K562 (cell line): Measurements from ENCODE around the gene MPHOSPH8. TPM values are rescaled to one million over a fixed set of nuclear protein-coding genes. Genes with fewer than 3 reads are reported as not detected.
A peak's percentile ranks its signal among the peaks of the same experiment; 100 is the strongest.

Experiments used
- KDM5B ChIP-seq: fragments of 200-600 bp; sonication (generic); IDR thresholded peaks from 2 replicates; pipeline ENCODE4 v1.6.1; 2012; ENCODE audit warnings: low read depth, mild to moderate bottlenecking, moderate library complexity, low read length, control low read depth, inconsistent platforms; ENCODE audit not compliant: insufficient replicate concordance
- MCM5 ChIP-seq: fragments of 450-650 bp; IDR thresholded peaks from 2 replicates; pipeline ENCODE4 v1.6.1; 2016; ENCODE audit warnings: low read depth
- ZBTB33 ChIP-seq: sonication (generic); formaldehyde crosslinking; IDR thresholded peaks from 2 replicates; pipeline ENCODE4 v1.8.1; 2023; ENCODE audit warnings: mild to moderate bottlenecking, missing genetic modification reagents
- polyA plus RNA-seq, 8 experiments: library from polyadenylated mRNA; depleted of rRNA in 4 of 8; stranded (reverse) in 5 of 8; unstranded in 3 of 8; fragments of >200 nt; fragmentation: Nextera tagmentation in 2 of 8; fragmentation: Illumina TruSeq in 1 of 8; extraction: Ambion mirVana in 2 of 8; extraction: Trizol in 1 of 8; gene quantifications; 2 replicates each; pipeline versions ENCODE4 v1.2.1 to v1.2.3, GENCODE V29; 2011 to 2014; ENCODE audit warnings: inconsistent platforms in 1 of 8, missing spikeins in 1 of 8
- total RNA-seq, 7 experiments: library from RNA; depleted of rRNA in 6 of 7; stranded (reverse); fragments of >200 nt in 6 of 7; fragmentation: Illumina TruSeq in 2 of 7; extraction: Trizol in 2 of 7; gene quantifications; 2 replicates each; pipeline versions ENCODE4 v1.2.1 to v1.2.3, GENCODE V29; 2011 to 2021; ENCODE audit warnings: low replicate concordance in 1 of 7
- TF ChIP-seq, protein P1 (sequence below): fragments of 450-650 bp; IDR thresholded peaks from 2 replicates; pipeline ENCODE4 v1.6.1; 2017; ENCODE audit warnings: antibody characterized with exemption, mild to moderate bottlenecking
- TF ChIP-seq, protein P2 (sequence below): fragments of 450-650 bp; formaldehyde crosslinking; IDR thresholded peaks from 2 replicates; pipeline ENCODE4 v1.4.0; 2020; ENCODE audit warnings: mild to moderate bottlenecking, mixed read lengths
- TF ChIP-seq, protein P3 (sequence below): fragments of 450-650 bp; IDR thresholded peaks from 2 replicates; pipeline ENCODE4 v1.6.1; 2016; ENCODE audit warnings: mild to moderate bottlenecking, moderate library complexity

Gene MPHOSPH8
- total and polyA plus RNA-seq, 9 of the 15 experiments (the other 6 are each of a cell fraction or from before 2014, with no cell fraction given): 10.3 to 24.8 (median 16.6) TPM

GRCh38 chr13:19632915-19633478, 462 bp upstream of the MPHOSPH8 start (continued):
- TF ChIP-seq, protein P1, sequence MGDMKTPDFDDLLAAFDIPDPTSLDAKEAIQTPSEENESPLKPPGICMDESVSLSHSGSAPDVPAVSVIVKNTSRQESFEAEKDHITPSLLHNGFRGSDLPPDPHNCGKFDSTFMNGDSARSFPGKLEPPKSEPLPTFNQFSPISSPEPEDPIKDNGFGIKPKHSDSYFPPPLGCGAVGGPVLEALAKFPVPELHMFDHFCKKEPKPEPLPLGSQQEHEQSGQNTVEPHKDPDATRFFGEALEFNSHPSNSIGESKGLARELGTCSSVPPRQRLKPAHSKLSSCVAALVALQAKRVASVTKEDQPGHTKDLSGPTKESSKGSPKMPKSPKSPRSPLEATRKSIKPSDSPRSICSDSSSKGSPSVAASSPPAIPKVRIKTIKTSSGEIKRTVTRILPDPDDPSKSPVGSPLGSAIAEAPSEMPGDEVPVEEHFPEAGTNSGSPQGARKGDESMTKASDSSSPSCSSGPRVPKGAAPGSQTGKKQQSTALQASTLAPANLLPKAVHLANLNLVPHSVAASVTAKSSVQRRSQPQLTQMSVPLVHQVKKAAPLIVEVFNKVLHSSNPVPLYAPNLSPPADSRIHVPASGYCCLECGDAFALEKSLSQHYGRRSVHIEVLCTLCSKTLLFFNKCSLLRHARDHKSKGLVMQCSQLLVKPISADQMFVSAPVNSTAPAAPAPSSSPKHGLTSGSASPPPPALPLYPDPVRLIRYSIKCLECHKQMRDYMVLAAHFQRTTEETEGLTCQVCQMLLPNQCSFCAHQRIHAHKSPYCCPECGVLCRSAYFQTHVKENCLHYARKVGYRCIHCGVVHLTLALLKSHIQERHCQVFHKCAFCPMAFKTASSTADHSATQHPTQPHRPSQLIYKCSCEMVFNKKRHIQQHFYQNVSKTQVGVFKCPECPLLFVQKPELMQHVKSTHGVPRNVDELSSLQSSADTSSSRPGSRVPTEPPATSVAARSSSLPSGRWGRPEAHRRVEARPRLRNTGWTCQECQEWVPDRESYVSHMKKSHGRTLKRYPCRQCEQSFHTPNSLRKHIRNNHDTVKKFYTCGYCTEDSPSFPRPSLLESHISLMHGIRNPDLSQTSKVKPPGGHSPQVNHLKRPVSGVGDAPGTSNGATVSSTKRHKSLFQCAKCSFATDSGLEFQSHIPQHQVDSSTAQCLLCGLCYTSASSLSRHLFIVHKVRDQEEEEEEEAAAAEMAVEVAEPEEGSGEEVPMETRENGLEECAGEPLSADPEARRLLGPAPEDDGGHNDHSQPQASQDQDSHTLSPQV: 0 out of 2 replicates have a peak, but pooled peaks have one; percentile 16
- TF ChIP-seq, protein P2, sequence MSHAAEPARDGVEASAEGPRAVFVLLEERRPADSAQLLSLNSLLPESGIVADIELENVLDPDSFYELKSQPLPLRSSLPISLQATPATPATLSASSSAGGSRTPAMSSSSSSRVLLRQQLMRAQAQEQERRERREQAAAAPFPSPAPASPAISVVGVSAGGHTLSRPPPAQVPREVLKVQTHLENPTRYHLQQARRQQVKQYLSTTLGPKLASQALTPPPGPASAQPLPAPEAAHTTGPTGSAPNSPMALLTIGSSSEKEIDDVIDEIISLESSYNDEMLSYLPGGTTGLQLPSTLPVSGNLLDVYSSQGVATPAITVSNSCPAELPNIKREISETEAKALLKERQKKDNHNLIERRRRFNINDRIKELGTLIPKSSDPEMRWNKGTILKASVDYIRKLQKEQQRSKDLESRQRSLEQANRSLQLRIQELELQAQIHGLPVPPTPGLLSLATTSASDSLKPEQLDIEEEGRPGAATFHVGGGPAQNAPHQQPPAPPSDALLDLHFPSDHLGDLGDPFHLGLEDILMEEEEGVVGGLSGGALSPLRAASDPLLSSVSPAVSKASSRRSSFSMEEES: no peak
- peak; percentile 46 for TF ChIP-seq ZBTB33
- TF ChIP-seq MCM5: no peak
- TF ChIP-seq KDM5B: peak; percentile 45
- TF ChIP-seq, protein P3, sequence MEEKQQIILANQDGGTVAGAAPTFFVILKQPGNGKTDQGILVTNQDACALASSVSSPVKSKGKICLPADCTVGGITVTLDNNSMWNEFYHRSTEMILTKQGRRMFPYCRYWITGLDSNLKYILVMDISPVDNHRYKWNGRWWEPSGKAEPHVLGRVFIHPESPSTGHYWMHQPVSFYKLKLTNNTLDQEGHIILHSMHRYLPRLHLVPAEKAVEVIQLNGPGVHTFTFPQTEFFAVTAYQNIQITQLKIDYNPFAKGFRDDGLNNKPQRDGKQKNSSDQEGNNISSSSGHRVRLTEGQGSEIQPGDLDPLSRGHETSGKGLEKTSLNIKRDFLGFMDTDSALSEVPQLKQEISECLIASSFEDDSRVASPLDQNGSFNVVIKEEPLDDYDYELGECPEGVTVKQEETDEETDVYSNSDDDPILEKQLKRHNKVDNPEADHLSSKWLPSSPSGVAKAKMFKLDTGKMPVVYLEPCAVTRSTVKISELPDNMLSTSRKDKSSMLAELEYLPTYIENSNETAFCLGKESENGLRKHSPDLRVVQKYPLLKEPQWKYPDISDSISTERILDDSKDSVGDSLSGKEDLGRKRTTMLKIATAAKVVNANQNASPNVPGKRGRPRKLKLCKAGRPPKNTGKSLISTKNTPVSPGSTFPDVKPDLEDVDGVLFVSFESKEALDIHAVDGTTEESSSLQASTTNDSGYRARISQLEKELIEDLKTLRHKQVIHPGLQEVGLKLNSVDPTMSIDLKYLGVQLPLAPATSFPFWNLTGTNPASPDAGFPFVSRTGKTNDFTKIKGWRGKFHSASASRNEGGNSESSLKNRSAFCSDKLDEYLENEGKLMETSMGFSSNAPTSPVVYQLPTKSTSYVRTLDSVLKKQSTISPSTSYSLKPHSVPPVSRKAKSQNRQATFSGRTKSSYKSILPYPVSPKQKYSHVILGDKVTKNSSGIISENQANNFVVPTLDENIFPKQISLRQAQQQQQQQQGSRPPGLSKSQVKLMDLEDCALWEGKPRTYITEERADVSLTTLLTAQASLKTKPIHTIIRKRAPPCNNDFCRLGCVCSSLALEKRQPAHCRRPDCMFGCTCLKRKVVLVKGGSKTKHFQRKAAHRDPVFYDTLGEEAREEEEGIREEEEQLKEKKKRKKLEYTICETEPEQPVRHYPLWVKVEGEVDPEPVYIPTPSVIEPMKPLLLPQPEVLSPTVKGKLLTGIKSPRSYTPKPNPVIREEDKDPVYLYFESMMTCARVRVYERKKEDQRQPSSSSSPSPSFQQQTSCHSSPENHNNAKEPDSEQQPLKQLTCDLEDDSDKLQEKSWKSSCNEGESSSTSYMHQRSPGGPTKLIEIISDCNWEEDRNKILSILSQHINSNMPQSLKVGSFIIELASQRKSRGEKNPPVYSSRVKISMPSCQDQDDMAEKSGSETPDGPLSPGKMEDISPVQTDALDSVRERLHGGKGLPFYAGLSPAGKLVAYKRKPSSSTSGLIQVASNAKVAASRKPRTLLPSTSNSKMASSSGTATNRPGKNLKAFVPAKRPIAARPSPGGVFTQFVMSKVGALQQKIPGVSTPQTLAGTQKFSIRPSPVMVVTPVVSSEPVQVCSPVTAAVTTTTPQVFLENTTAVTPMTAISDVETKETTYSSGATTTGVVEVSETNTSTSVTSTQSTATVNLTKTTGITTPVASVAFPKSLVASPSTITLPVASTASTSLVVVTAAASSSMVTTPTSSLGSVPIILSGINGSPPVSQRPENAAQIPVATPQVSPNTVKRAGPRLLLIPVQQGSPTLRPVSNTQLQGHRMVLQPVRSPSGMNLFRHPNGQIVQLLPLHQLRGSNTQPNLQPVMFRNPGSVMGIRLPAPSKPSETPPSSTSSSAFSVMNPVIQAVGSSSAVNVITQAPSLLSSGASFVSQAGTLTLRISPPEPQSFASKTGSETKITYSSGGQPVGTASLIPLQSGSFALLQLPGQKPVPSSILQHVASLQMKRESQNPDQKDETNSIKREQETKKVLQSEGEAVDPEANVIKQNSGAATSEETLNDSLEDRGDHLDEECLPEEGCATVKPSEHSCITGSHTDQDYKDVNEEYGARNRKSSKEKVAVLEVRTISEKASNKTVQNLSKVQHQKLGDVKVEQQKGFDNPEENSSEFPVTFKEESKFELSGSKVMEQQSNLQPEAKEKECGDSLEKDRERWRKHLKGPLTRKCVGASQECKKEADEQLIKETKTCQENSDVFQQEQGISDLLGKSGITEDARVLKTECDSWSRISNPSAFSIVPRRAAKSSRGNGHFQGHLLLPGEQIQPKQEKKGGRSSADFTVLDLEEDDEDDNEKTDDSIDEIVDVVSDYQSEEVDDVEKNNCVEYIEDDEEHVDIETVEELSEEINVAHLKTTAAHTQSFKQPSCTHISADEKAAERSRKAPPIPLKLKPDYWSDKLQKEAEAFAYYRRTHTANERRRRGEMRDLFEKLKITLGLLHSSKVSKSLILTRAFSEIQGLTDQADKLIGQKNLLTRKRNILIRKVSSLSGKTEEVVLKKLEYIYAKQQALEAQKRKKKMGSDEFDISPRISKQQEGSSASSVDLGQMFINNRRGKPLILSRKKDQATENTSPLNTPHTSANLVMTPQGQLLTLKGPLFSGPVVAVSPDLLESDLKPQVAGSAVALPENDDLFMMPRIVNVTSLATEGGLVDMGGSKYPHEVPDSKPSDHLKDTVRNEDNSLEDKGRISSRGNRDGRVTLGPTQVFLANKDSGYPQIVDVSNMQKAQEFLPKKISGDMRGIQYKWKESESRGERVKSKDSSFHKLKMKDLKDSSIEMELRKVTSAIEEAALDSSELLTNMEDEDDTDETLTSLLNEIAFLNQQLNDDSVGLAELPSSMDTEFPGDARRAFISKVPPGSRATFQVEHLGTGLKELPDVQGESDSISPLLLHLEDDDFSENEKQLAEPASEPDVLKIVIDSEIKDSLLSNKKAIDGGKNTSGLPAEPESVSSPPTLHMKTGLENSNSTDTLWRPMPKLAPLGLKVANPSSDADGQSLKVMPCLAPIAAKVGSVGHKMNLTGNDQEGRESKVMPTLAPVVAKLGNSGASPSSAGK: peak; percentile 71
